GM12878 (cell line): Measurements from ENCODE around the gene IL1RAP.

Experiments
- ASH2L ChIP-seq: fragments of 300-600, 200-600 bp; sonication (generic); IDR thresholded peaks from 2 replicates; pipeline ENCODE4 v1.6.1; 2017; ENCODE audit warnings: low read depth, mild to moderate bottlenecking, borderline replicate concordance
- BCL3 ChIP-seq: IDR thresholded peaks from 2 replicates; pipeline ENCODE4 v1.6.1; 2011; ENCODE audit warnings: borderline replicate concordance, low read depth, mild to moderate bottlenecking, moderate library complexity, low read length; ENCODE audit not compliant: insufficient read depth, poor library complexity, severe bottlenecking
- ELK1 ChIP-seq: IDR thresholded peaks from 2 replicates; pipeline ENCODE4 v1.6.1; 2012; ENCODE audit warnings: low read depth, low read length, improper control_type of control experiment
- HDAC6 ChIP-seq: fragments of 200-600 bp; sonication (generic); IDR thresholded peaks from one replicate; pipeline ENCODE4 v1.8.0; 2017; ENCODE audit warnings: antibody characterized with exemption; ENCODE audit not compliant: unreplicated experiment
- JUND ChIP-seq: IDR thresholded peaks from 2 replicates; pipeline ENCODE4 v1.6.1; 2012; ENCODE audit warnings: low read depth, mild to moderate bottlenecking, low read length, improper control_type of control experiment, moderate library complexity
- KAT2A ChIP-seq: conservative IDR thresholded peaks from 2 replicates; pipeline ENCODE4 v1.6.1; 2011; ENCODE audit warnings: low read depth, low read length; ENCODE audit not compliant: control insufficient read depth
- MYC ChIP-seq: IDR thresholded peaks from 2 replicates; pipeline ENCODE4 v1.6.1; 2011; ENCODE audit warnings: mild to moderate bottlenecking, low read length, moderate library complexity, inconsistent platforms; ENCODE audit not compliant: insufficient read depth, insufficient replicate concordance, insufficient read length, severe bottlenecking
- NFYA ChIP-seq: IDR thresholded peaks from 2 replicates; pipeline ENCODE4 v1.6.1; 2011; ENCODE audit warnings: low read depth, mild to moderate bottlenecking, low read length, improper control_type of control experiment, borderline replicate concordance
- PKNOX1 ChIP-seq: fragments of 450-650 bp; IDR thresholded peaks from 2 replicates; pipeline ENCODE4 v1.6.1; 2016; ENCODE audit warnings: mild to moderate bottlenecking
- POU2F2 ChIP-seq: IDR thresholded peaks from 3 replicates; pipeline ENCODE4 v1.6.1; 2011; ENCODE audit warnings: low read depth, mild to moderate bottlenecking, low read length, borderline replicate concordance
- SMC3 ChIP-seq: IDR thresholded peaks from 2 replicates; pipeline ENCODE4 v1.6.1; 2011; ENCODE audit warnings: low read length, improper control_type of control experiment, borderline replicate concordance
- ZNF384 ChIP-seq: IDR thresholded peaks from 2 replicates; pipeline ENCODE4 v1.6.1; 2012; ENCODE audit warnings: low read depth, mild to moderate bottlenecking, low read length, improper control_type of control experiment, borderline replicate concordance
- TF ChIP-seq, protein P1 (sequence below), 3 experiments: IDR thresholded peaks in 2 of 3; conservative IDR thresholded peaks in 1 of 3; 2 replicates each; pipeline ENCODE4 v1.5.1; 2011; ENCODE audit warnings: low read depth in 3 of 3, low read length in 3 of 3, mild to moderate bottlenecking in 3 of 3, control low read depth in 2 of 3, moderate library complexity in 2 of 3, inconsistent platforms in 1 of 3, mixed read lengths in 1 of 3; ENCODE audit not compliant: control insufficient read depth in 2 of 3, insufficient read depth in 1 of 3; ENCODE audit errors: extremely low read depth in 1 of 3
- TF ChIP-seq, protein P2 (sequence below): IDR thresholded peaks from 2 replicates; pipeline ENCODE4 v1.6.1; 2011; ENCODE audit warnings: low read depth, mild to moderate bottlenecking, low read length, moderate library complexity, borderline replicate concordance; ENCODE audit errors: extremely low read depth

DNA sequence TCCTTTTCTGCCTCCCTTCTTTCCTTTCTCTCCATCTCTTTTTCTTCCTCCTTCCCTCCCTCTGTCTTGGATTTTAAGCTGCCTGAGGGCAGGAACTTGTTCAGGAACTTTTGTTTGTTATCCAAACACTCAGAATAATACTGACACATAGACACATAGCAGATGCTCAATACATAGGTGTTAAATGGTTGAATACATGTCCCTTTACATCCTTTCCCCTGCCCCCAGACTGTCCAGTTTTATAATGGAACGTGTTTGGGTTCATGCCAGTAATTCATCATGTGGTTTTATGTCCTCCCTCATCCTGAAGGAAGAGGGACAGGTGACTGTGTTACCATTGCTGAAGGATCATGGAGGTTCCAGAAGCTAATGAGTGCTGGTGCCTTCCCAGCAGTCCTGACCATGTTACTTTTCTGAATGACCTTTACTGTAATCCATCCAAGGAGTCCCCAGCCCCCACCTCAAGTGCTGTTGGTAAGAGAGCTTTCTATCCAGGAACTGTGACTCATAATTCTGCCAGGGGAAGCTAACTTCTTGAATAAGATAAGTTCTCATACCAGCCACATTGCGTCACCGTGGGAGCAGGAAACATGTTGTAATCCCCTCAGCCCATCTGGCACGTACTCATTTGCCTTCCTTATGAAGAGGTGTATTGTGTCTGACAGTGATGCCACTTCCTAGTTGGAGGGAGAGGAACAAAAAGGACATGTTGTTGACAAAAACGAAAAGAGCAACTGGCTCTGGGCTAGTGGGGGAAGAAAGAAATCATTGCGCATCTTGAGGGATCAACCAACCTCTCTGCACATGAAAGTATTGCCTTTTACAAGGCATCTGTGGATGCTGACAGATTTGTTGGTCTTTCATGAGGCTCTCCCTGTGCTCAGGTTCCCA, 52.4 kb downstream of the IL1RAP start:
- no peak for TF ChIP-seq PKNOX1
- TF ChIP-seq, protein P1, sequence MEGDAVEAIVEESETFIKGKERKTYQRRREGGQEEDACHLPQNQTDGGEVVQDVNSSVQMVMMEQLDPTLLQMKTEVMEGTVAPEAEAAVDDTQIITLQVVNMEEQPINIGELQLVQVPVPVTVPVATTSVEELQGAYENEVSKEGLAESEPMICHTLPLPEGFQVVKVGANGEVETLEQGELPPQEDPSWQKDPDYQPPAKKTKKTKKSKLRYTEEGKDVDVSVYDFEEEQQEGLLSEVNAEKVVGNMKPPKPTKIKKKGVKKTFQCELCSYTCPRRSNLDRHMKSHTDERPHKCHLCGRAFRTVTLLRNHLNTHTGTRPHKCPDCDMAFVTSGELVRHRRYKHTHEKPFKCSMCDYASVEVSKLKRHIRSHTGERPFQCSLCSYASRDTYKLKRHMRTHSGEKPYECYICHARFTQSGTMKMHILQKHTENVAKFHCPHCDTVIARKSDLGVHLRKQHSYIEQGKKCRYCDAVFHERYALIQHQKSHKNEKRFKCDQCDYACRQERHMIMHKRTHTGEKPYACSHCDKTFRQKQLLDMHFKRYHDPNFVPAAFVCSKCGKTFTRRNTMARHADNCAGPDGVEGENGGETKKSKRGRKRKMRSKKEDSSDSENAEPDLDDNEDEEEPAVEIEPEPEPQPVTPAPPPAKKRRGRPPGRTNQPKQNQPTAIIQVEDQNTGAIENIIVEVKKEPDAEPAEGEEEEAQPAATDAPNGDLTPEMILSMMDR (IDR thresholded peaks at IDR 0.05 in 2 of 3, conservative IDR thresholded peaks at IDR 0.05 in 1 of 3; ENCODE audit: control insufficient read depth in 2 of 3, extremely low read depth in 1 of 3, insufficient read depth in 1 of 3, low read depth in 3 of 3, low read length in 3 of 3): no peak
- no peak for TF ChIP-seq NFYA
- TF ChIP-seq ASH2L: no peak
- no peak for TF ChIP-seq BCL3
- TF ChIP-seq ZNF384: no peak
- TF ChIP-seq ELK1: no peak
- TF ChIP-seq SMC3: no peak
- TF ChIP-seq JUND: no peak
- TF ChIP-seq MYC: no peak
- no peak for TF ChIP-seq HDAC6
- TF ChIP-seq KAT2A: no peak
- TF ChIP-seq, protein P2, sequence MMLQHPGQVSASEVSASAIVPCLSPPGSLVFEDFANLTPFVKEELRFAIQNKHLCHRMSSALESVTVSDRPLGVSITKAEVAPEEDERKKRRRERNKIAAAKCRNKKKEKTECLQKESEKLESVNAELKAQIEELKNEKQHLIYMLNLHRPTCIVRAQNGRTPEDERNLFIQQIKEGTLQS: no peak
- no peak for TF ChIP-seq POU2F2
